Spinal cord (tissue), 10 donors: ENCODE measurements around the gene B4GALNT2. TPM values are rescaled to one million over a fixed set of nuclear protein-coding genes. Genes with fewer than 3 reads are reported as not detected.

Experiments
- DNase-seq, 6 donors: peaks; one replicate each; pipeline versions ENCODE4 v3.0.0 to v3.0.0-alpha.2; 2013 to 2015; ENCODE audit warnings: low spot score in 6 of 6, low read depth in 4 of 6
- H3K27ac ChIP-seq: one replicate; pipeline ENCODE4 v1.5.1; 2013; ENCODE audit warnings: low read depth, low read length, control low read depth
- H3K27me3 ChIP-seq: one replicate; pipeline ENCODE4 v1.6.1; 2013; ENCODE audit warnings: low read length; ENCODE audit not compliant: control insufficient read depth, insufficient read depth
- H3K36me3 ChIP-seq: one replicate; pipeline ENCODE4 v1.6.1; 2013; ENCODE audit warnings: low read length; ENCODE audit not compliant: control insufficient read depth, insufficient read depth
- H3K4me1 ChIP-seq: one replicate; pipeline ENCODE4 v1.6.1; 2013; ENCODE audit warnings: low read length; ENCODE audit not compliant: control insufficient read depth, insufficient read depth
- H3K4me3 ChIP-seq: one replicate; pipeline ENCODE4 v1.5.1; 2013; ENCODE audit warnings: low read depth, low read length, control low read depth
- H3K9me3 ChIP-seq: one replicate; pipeline ENCODE4 v1.6.1; 2013; ENCODE audit warnings: low read length; ENCODE audit not compliant: control insufficient read depth, insufficient read depth
- WGBS: methylation state at CpG from one replicate; pipeline ENCODE4 v1.1.5; 2013; ENCODE audit warnings: missing lambda C conversion rate; ENCODE audit not compliant: insufficient coverage; 5-methylcytosine and 5-hydroxymethylcytosine counted together
- polyA plus RNA-seq, 2 donors: library from polyadenylated mRNA; unstranded; fragments of 120-200 nt; gene quantifications; one replicate each; pipeline ENCODE4 v1.2.1, GENCODE V29; 2013; ENCODE audit not compliant: insufficient read length in 2 of 2
- total RNA-seq, 2 donors: library from RNA; depleted of rRNA in 1 of 2; stranded (reverse); fragments of 120-200 nt in 1 of 2; fragments of >200 nt in 1 of 2; gene quantifications; one replicate each; pipeline versions ENCODE4 v1.2.3 to v1.2.4, GENCODE V29; 2013 to 2014
- donor health status: healthy.

Gene B4GALNT2
- total and polyA plus RNA-seq, 4 donors: under 0.01 to 0.33 (median 0.33) TPM; not detected in 1

DNA sequence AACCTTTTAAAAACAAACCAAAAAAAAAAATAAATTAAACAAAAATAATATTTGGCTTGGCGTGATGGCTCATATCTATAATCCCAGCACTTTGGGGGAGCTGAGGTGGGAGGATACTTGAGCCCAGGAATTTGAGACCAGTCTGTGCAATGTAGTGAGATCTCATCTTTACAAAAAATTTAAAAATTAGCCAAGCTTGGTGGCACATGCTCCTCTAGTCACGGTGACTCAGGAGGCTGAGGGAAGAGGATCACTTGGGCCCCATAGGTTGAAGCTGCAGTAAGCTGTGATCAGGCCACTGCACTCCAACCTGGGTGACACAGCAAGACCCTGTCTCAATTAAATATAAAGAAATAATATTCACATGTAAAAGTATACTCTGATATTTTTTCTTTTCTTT is 65.6 kb downstream of the B4GALNT2 start:
- WGBS: no CpG with 5 or more reads among the region's 2 CpGs
- Histone ChIP-seq H3K36me3 (no peaks in the 10 kb centered on the region), H3K4me1 (peaks cover 6% of the 10 kb centered on the region), H3K9me3 (no peaks in the 10 kb centered on the region), H3K27ac (no peak overlapping the region), H3K27me3 (no peaks in the 10 kb centered on the region), H3K4me3 (no peak overlapping the region)
- no peak for DNase-seq

- Histone ChIP-seq H3K9me3 (no peaks in the 10 kb centered on the region), H3K36me3 (no peaks in the 10 kb centered on the region), H3K4me1 (no peaks in the 10 kb centered on the region), H3K27me3 (no peaks in the 10 kb centered on the region), H3K27ac (no peak overlapping the region), H3K4me3 (no peak overlapping the region)
- DNase-seq: no peak
- 82% methylated on average over 6 of the region's 13 CpGs for WGBS
Measured at GRCh38 chr17:49200423-49201083, 68.0 kb downstream of the B4GALNT2 start.

DNA sequence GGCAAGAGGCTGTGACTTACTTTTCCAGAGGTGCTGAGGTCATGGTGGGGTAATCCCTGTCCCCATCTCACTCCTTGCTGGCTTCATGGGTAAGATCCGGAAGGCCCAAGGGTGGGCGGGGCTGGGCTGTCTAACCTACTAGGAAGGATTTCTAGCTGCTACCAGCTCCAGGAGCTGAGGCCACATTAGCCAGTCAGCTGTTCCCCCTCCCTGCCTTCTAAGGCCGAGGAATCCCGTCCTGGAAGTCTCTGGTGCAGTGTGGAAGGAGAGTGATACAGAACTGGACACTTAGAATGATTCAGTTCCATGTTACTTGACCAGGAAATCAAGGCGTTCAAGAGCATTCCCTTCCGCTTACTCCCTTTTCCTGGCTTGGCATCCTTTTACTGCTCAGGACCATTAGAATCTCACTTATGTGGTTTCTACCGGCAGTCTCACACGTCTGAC is 68.9 kb downstream of the B4GALNT2 start:
- 80% methylated on average over 6 of the region's 8 CpGs for WGBS
- H3K27me3 ChIP-seq: no peaks in the 10 kb centered on the region

DNA sequence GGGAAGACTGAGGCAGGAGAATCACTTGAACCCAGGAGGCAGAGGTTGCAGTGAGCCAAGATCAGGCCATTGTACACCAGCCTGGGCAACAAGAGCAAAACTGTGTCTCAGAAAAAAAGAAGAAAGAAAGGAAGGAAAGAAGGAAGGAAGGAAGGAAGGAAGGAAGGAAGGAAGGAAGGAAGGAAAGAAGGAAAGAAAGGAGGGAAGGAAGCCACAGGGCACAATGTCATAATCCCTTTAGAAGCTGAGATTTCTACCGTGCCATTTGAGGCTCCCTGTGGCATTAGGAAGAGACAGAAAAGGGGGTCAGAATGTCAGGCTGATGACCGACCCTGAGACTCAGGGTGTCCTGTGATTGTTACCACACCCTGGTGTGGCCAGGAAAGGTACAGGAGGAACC is 71.2 kb downstream of the B4GALNT2 start:
- WGBS: 76% methylated on average over 2 of the region's 2 CpGs
- Histone ChIP-seq H3K9me3 (no peaks in the 10 kb centered on the region), H3K4me3 (no peak overlapping the region), H3K36me3 (no peaks in the 10 kb centered on the region), H3K4me1 (no peaks in the 10 kb centered on the region), H3K27ac (no peak overlapping the region), H3K27me3 (no peaks in the 10 kb centered on the region)
- no peak for DNase-seq

More for the DNA sequence above, 68.9 kb downstream of the B4GALNT2 start:
- H3K36me3 ChIP-seq: no peaks in the 10 kb centered on the region
- no peak overlapping the region for H3K27ac ChIP-seq
- H3K4me3 ChIP-seq: no peak overlapping the region
- H3K4me1 ChIP-seq: no peaks in the 10 kb centered on the region
- no peaks in the 10 kb centered on the region for H3K9me3 ChIP-seq
- no peak for DNase-seq

DNA sequence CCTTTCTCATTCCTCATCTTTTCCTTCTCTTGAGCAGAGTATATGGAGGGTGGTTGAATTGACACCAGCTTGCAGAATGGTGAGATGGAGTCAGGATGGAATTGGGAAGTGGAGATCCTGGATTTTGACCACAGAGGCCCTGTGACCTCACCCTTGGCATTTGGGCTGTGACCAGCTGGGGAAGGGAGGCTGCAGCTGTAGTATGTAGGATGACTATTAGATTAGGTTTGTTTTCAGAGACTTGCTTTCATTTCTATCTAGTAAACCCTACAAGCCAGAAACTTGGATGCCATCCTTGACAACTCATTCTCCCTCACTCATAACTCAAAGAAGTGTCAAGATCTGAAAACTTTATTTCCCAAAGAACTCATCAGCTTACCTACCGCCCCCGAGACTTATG is 71.9 kb downstream of the B4GALNT2 start:
- Histone ChIP-seq H3K4me1 (no peaks in the 10 kb centered on the region), H3K9me3 (no peaks in the 10 kb centered on the region), H3K27ac (no peak overlapping the region), H3K4me3 (no peak overlapping the region), H3K36me3 (no peaks in the 10 kb centered on the region), H3K27me3 (no peaks in the 10 kb centered on the region)
- 88% methylated on average over 2 of the region's 2 CpGs for WGBS
- DNase-seq: no peak

DNA sequence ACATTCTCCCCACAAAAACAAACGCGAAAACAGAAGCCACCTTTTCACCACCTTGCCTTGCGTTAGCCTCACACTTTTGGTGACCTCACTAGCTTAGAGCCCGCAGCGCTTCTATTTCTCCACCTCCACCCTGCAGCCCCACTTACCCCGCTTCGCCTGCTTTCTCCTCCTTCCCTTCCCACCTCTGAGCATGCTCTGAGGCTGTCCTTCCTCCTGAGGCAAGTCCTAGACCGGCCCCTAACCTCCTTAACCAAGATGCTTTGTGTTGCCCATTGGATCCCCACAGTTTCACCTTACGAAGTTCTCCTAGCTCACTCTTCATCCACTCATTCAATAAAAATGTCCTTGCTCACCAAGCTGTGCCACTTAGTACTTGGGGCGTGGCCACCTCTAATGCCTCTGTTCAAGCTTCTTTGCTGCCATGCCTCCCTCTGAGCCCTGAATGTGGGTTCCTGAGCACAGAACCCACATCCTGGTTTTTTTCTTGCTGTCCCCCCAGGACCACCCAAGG is 76.5 kb downstream of the B4GALNT2 start:
- peaks cover 10% of the 10 kb centered on the region for H3K27me3 ChIP-seq
- H3K4me3 ChIP-seq: no peak overlapping the region
- no peak for DNase-seq
- H3K9me3 ChIP-seq: no peaks in the 10 kb centered on the region
- 86% methylated on average over 10 of the region's 10 CpGs for WGBS
- H3K4me1 ChIP-seq: peaks cover 7% of the 10 kb centered on the region
- no peak overlapping the region for H3K27ac ChIP-seq
- no peaks in the 10 kb centered on the region for H3K36me3 ChIP-seq

DNA sequence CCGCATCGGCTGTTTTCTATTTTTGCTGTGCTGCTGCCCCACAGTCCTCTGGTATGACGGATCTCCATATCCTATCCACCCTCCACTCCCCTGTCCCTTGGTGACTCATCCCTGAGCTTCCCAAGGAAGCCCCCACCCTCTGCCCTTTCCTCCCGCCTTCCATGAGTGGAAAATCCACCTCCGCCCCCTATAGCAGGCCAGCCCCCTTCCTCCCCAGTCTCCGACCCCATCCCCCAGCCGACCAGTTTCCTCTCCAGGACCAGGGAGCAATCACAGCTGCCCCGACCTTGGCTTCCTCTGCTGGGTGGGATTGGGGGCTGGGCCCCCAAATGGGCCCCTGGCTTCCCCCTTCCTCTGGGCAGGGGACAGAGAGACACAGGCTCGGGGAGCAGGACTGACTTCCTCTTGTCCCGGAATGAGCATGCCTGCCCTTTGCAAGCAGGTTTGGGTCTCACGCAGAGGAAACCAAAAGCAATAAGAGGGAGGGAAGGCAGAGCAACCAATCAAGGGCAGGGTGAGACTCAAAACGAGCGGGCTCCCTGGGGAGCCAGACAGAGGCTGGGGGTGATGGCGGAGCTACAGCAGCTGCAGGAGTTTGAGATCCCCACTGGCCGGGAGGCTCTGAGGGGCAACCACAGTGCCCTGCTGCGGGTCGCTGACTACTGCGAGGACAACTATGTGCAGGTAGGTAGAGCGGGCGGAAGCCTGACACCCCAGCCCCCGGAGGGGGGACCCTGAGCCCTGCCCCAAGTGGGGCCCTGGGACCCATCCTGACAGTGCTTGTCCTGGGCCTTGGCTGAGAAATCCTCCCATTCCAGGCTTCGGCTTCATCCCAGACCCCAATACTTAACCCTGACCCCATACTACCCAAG is 77.8 kb downstream of the B4GALNT2 start, which contains the start of the genes ABI3 and GNGT2:
ABI3 (plus strand) TSS at position 550 of the 872 bp plus-strand sequence; CDS start at position 568, 18 bp downstream.
GNGT2 (minus strand) TSS at position 417 of the 872 bp plus-strand sequence. CDS start 3,152 bp downstream, outside the sequence.
- H3K27me3 ChIP-seq: peaks cover 10% of the 10 kb centered on the region
- H3K4me3 ChIP-seq: peak within 1 kb of the TSS; percentile 17
- no peak within 1 kb of the TSS for H3K27ac ChIP-seq
- H3K4me1 ChIP-seq: peaks cover 10% of the 10 kb centered on the region
- peak in 1 of 6 donors; percentile 8 for DNase-seq
- no peaks in the 10 kb centered on the region for H3K36me3 ChIP-seq
- H3K9me3 ChIP-seq: no peaks in the 10 kb centered on the region
- WGBS: 45% methylated on average over 21 of the region's 22 CpGs

- H3K36me3 ChIP-seq: no peaks in the 10 kb centered on the region
- 77% methylated on average over 5 of the region's 5 CpGs for WGBS
- peaks cover 14% of the 10 kb centered on the region for H3K4me1 ChIP-seq
- DNase-seq: no peak
- H3K9me3 ChIP-seq: no peaks in the 10 kb centered on the region
- H3K27me3 ChIP-seq: peaks cover 10% of the 10 kb centered on the region
- no peak overlapping the region for H3K27ac ChIP-seq
- no peak overlapping the region for H3K4me3 ChIP-seq
Measured at GRCh38 chr17:49213399-49213798, 80.8 kb downstream of the B4GALNT2 start.

DNA sequence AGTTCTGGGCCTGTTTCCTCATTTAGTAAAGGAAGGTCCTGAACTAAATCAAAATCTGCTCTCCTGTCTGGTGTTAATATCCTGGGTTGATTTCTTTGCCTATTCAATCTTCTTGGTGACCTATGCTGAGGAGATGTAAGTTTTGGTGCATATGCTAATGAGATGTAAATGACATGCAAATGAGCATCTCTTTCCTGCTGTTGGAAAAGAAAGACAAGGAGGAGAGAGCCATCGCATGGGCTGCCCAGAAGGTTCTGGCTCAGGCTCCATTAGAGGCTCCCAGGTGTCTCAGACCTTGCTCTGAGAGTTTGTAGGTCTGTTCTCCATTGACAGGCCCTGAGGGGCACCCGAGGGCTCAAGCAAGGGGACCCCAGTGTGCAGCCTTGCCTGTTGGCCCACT is 81.3 kb downstream of the B4GALNT2 start:
- no peak for DNase-seq
- Histone ChIP-seq H3K4me3 (no peak overlapping the region), H3K27ac (no peak overlapping the region), H3K36me3 (no peaks in the 10 kb centered on the region), H3K9me3 (no peaks in the 10 kb centered on the region), H3K4me1 (peaks cover 14% of the 10 kb centered on the region), H3K27me3 (peaks cover 12% of the 10 kb centered on the region)
- 67% methylated on average over 2 of the region's 2 CpGs for WGBS
